ENCODE results near the gene FADS2. TPM values are rescaled to one million over a fixed set of nuclear protein-coding genes. Genes with fewer than 3 reads are reported as not detected.
A peak's percentile ranks its signal among the peaks of the same experiment; 100 is the strongest.

The FADS2 gene
- total and polyA plus RNA-seq, 12 donors, result 12.2 to 37.0 (median 23.5) TPM

- Histone ChIP-seq H3K9me3 (no peaks in the 10 kb centered on the region), H3K4me3 (no peak overlapping the region), H3K4me1 (peaks cover 0 to 2% (median 0%) of the 10 kb centered on the region in 9 donors), H3K27me3 (peaks cover 0 to 3% (median 0%) of the 10 kb centered on the region in 7 donors), H3K36me3 (peaks cover 0 to 47% (median 13%) of the 10 kb centered on the region in 9 donors), H3K27ac (no peak overlapping the region)
- intact Hi-C loops (cut with DNase I), result no loop called here
- TF ChIP-seq, protein P1, sequence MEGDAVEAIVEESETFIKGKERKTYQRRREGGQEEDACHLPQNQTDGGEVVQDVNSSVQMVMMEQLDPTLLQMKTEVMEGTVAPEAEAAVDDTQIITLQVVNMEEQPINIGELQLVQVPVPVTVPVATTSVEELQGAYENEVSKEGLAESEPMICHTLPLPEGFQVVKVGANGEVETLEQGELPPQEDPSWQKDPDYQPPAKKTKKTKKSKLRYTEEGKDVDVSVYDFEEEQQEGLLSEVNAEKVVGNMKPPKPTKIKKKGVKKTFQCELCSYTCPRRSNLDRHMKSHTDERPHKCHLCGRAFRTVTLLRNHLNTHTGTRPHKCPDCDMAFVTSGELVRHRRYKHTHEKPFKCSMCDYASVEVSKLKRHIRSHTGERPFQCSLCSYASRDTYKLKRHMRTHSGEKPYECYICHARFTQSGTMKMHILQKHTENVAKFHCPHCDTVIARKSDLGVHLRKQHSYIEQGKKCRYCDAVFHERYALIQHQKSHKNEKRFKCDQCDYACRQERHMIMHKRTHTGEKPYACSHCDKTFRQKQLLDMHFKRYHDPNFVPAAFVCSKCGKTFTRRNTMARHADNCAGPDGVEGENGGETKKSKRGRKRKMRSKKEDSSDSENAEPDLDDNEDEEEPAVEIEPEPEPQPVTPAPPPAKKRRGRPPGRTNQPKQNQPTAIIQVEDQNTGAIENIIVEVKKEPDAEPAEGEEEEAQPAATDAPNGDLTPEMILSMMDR (IDR thresholded peaks at IDR 0.05), result no peak
- DNase-seq (no peak), ATAC-seq (no peak)
- WGBS, 2 donors, result 75 to 77% methylated on average over 11 of the region's 11 CpGs
Measured at GRCh38 chr11:61782841-61783240, 45.3 kb upstream of the FADS2 start.

DNA sequence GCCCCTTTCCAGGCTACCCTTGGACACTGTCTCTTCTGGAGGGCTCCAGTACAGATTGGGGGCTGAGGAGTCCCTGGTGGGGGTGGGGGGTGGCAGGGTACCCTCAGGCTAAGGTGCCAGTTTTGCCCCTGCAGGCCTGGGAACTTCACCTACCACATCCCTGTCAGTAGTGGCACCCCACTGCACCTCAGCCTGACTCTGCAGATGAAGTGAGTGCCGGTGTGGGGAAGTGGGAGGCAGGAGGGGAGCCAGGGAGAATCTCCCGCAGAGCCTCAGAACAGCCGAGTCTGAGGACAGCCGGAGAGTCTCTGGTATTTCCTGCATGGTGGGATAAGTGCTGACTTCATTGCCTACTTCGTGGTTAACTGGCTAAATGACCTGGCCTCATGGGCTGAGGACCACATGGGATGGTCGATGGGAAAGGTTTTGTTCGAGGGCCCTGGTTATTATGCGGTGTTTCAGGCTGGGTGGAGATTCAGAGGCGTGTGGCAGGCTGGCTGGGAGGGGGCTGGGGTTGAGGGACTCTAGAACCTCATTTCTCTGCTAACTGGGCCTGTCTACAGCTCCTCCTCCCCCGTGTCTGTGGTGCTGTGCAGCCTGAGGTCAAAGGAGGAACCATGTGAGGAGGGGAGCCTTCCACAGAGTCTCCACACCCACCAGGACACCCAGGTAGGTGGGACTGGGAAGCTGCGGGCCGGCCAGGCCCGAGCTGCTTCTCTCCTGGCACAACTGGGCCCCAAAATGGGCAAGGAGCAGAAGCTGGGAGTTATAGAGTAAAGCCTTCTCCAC, 44.2 kb upstream of the FADS2 start:
- Histone ChIP-seq H3K4me3 (no peak overlapping the region), H3K27me3 (no peaks in the 10 kb centered on the region), H3K36me3 (peaks cover 0 to 58% (median 13%) of the 10 kb centered on the region in 9 donors), H3K9me3 (no peaks in the 10 kb centered on the region), H3K4me1 (no peaks in the 10 kb centered on the region), H3K27ac (no peak overlapping the region)
- ATAC-seq (no peak), DNase-seq (no peak)
- TF ChIP-seq, protein P1 (IDR thresholded peaks at IDR 0.05), result no peak
- 63 to 65% methylated on average over 13 of the region's 13 CpGs for WGBS, 2 donors
- intact Hi-C loops (cut with DNase I), result no loop called here

- 85 to 90% methylated on average over 7 of the region's 7 CpGs for WGBS, 2 donors
- ATAC-seq, result no peak
- Histone ChIP-seq H3K4me3 (no peak overlapping the region), H3K27ac (no peak overlapping the region), H3K36me3 (peaks cover 0 to 63% (median 19%) of the 10 kb centered on the region in 9 donors), H3K4me1 (no peaks in the 10 kb centered on the region), H3K27me3 (no peaks in the 10 kb centered on the region), H3K9me3 (no peaks in the 10 kb centered on the region)
- intact Hi-C loops (cut with DNase I), result no loop called here
- DNase-seq, result no peak
- TF ChIP-seq, protein P1 (IDR thresholded peaks at IDR 0.05), result no peak
Measured at GRCh38 chr11:61784506-61784805, 43.6 kb upstream of the FADS2 start.

GRCh38 chr11:61785837-61786402, 42.2 kb upstream of the FADS2 start:
- Histone ChIP-seq H3K4me1 (peaks cover 0 to 2% (median under 1%) of the 10 kb centered on the region in 9 donors), H3K4me3 (no peak overlapping the region), H3K36me3 (peaks cover 0 to 76% (median 27%) of the 10 kb centered on the region in 9 donors), H3K27ac (no peak overlapping the region), H3K27me3 (no peaks in the 10 kb centered on the region), H3K9me3 (no peaks in the 10 kb centered on the region)
- DNase-seq, result no peak
- TF ChIP-seq, protein P1 (IDR thresholded peaks at IDR 0.05), result no peak
- ATAC-seq, result peak in 1 of 8 donors; percentile 6
- WGBS, 2 donors, result 89 to 92% methylated on average over 11 of the region's 11 CpGs
- intact Hi-C loops (cut with DNase I), result no loop called here

Measured in heart right ventricle (tissue), 16 donors.